HepG2 (cell line): ENCODE results near the gene PEPD. TPM values are rescaled to one million over a fixed set of nuclear protein-coding genes. Genes with fewer than 3 reads are reported as not detected.
A peak's percentile ranks its signal among the peaks of the same experiment; 100 is the strongest.

Experiments
- HMG20A ChIP-seq: IDR thresholded peaks from 2 replicates; pipeline ENCODE4 v1.6.1; 2016; ENCODE audit warnings: borderline replicate concordance
- KMT2A ChIP-seq: sonication (generic); formaldehyde crosslinking; IDR thresholded peaks from 2 replicates; pipeline ENCODE4 v1.4.0; 2020; ENCODE audit warnings: missing genetic modification reagents
- MBNL3 ChIP-seq: fragments of 250-450 bp; sonication (Bioruptor Pico); conservative IDR thresholded peaks from 2 replicates; pipeline ENCODE4 v1.8.0; 2022; ENCODE audit warnings: mild to moderate bottlenecking, inconsistent platforms
- MIER2 ChIP-seq: IDR thresholded peaks from 2 replicates; pipeline ENCODE4 v1.6.1; 2016; ENCODE audit warnings: missing biosample characterization, missing genetic modification reagents
- MYNN ChIP-seq: sonication (generic); formaldehyde crosslinking; IDR thresholded peaks from 2 replicates; pipeline ENCODE4 v1.4.0; 2020; ENCODE audit warnings: mild to moderate bottlenecking, low read depth, missing genetic modification reagents
- NCOA5 ChIP-seq: sonication (generic); formaldehyde crosslinking; IDR thresholded peaks from 2 replicates; pipeline ENCODE4 v1.4.0; 2020; ENCODE audit warnings: missing genetic modification reagents
- NKX3-1 ChIP-seq: sonication (generic); formaldehyde crosslinking; IDR thresholded peaks from 2 replicates; pipeline ENCODE4 v1.5.0; 2020; ENCODE audit warnings: missing genetic modification reagents
- SMARCC2 ChIP-seq: fragments of 450-650 bp; IDR thresholded peaks from 2 replicates; pipeline ENCODE4 v1.6.1; 2017; ENCODE audit warnings: antibody characterized with exemption, mild to moderate bottlenecking
- TARDBP ChIP-seq: sonication (generic); formaldehyde crosslinking; IDR thresholded peaks from 2 replicates; pipeline ENCODE4 v1.8.0; 2022; ENCODE audit warnings: mild to moderate bottlenecking, missing genetic modification reagents
- TBL1XR1 ChIP-seq: fragments of 150-350 bp; IDR thresholded peaks from 2 replicates; pipeline ENCODE4 v1.6.1; 2014; ENCODE audit warnings: borderline replicate concordance, low read length; ENCODE audit not compliant: partially characterized antibody
- TERF1 ChIP-seq: sonication (generic); formaldehyde crosslinking; IDR thresholded peaks from 2 replicates; pipeline ENCODE4 v1.8.0; 2022; ENCODE audit warnings: mild to moderate bottlenecking, missing genetic modification reagents, moderate library complexity
- ZKSCAN5 ChIP-seq: sonication (generic); formaldehyde crosslinking; IDR thresholded peaks from 2 replicates; pipeline ENCODE4 v1.5.1; 2020; ENCODE audit warnings: mild to moderate bottlenecking, missing genetic modification reagents
- ZNF143 ChIP-seq: sonication (generic); formaldehyde crosslinking; IDR thresholded peaks from 2 replicates; pipeline ENCODE4 v1.4.0; 2020; ENCODE audit warnings: missing genetic modification reagents
- ZNF24 ChIP-seq: fragments of 450-650 bp; IDR thresholded peaks from 2 replicates; pipeline ENCODE4 v1.6.1; 2017; ENCODE audit warnings: antibody characterized with exemption, mild to moderate bottlenecking
- ZNF292 ChIP-seq: sonication (generic); formaldehyde crosslinking; IDR thresholded peaks from 2 replicates; pipeline ENCODE4 v1.8.1; 2022; ENCODE audit warnings: mild to moderate bottlenecking, low read depth, missing genetic modification reagents, borderline replicate concordance
- ZNF513 ChIP-seq: sonication (generic); formaldehyde crosslinking; conservative IDR thresholded peaks from 2 replicates; pipeline ENCODE4 v1.5.0; 2020; ENCODE audit warnings: missing genetic modification reagents
- ZNF550 ChIP-seq: sonication (generic); formaldehyde crosslinking; IDR thresholded peaks from 2 replicates; pipeline ENCODE4 v1.4.0; 2020; ENCODE audit warnings: mild to moderate bottlenecking, missing genetic modification reagents, borderline replicate concordance
- ZNF557 ChIP-seq: sonication (generic); formaldehyde crosslinking; IDR thresholded peaks from 2 replicates; pipeline ENCODE4 v1.4.0; 2020; ENCODE audit warnings: missing genetic modification reagents
- ZNF674 ChIP-seq: sonication (generic); formaldehyde crosslinking; IDR thresholded peaks from 2 replicates; pipeline ENCODE4 v1.5.0; 2020; ENCODE audit warnings: low read depth, mild to moderate bottlenecking, missing genetic modification reagents
- ZNF713 ChIP-seq: sonication (generic); formaldehyde crosslinking; IDR thresholded peaks from 2 replicates; pipeline ENCODE4 v1.4.0; 2020; ENCODE audit warnings: mild to moderate bottlenecking, missing genetic modification reagents
- polyA plus RNA-seq, 8 experiments: library from polyadenylated mRNA; depleted of rRNA in 3 of 8; stranded (reverse) in 7 of 8; unstranded in 1 of 8; fragments of >200 nt; fragmentation: Illumina TruSeq in 4 of 8; extraction: Trizol in 4 of 8; gene quantifications; 2 replicates each; pipeline versions ENCODE4 v1.2.1 to v1.2.3, GENCODE V29; 2011 to 2016; ENCODE audit warnings: low read depth in 4 of 8, missing spikeins in 1 of 8, mixed read lengths in 1 of 8; ENCODE audit not compliant: insufficient read depth in 1 of 8
- total RNA-seq, 5 experiments: library from RNA; depleted of rRNA; stranded (reverse); fragments of >200 nt; fragmentation: Illumina TruSeq; extraction: Trizol; gene quantifications; 2 replicates each; pipeline ENCODE4 v1.2.3, GENCODE V29; 2016; ENCODE audit warnings: low read depth in 1 of 5
- TF ChIP-seq, protein P1 (sequence below): sonication (generic); formaldehyde crosslinking; IDR thresholded peaks from 2 replicates; pipeline ENCODE4 v1.4.0; 2020; ENCODE audit warnings: missing genetic modification reagents, borderline replicate concordance
- TF ChIP-seq, protein P2 (sequence below): sonication (generic); formaldehyde crosslinking; IDR thresholded peaks from 2 replicates; pipeline ENCODE4 v1.4.0; 2020; ENCODE audit warnings: mild to moderate bottlenecking, missing genetic modification reagents, borderline replicate concordance

Gene PEPD
- total and polyA plus RNA-seq, 2 of the 13 experiments (the other 11 are each of a cell fraction or from before 2014, with no cell fraction given) = 60.7 to 75.1 TPM

GRCh38 chr19:33373453-33374235 is 147.9 kb downstream of the PEPD start, which contains the start of gene CEBPG (continued):
- TF ChIP-seq TERF1 (no peak), MBNL3 (CRISPR knock-in tag) (no peak), TBL1XR1 (no peak), ZNF292 (CRISPR knock-in tag) (no peak), NKX3-1 (CRISPR knock-in tag) (peak; percentile 48; the same call in 1 of the 2 replicates), ZNF143 (CRISPR knock-in tag) (peak; percentile 29; the same call in 1 of the 2 replicates), HMG20A (CRISPR knock-in tag) (no peak), ZNF713 (CRISPR knock-in tag) (no peak), ZNF557 (CRISPR knock-in tag) (no peak), ZNF24 (no peak), NCOA5 (CRISPR knock-in tag) (no peak), ZKSCAN5 (CRISPR knock-in tag) (no peak), ZNF513 (CRISPR knock-in tag) (no peak), KMT2A (CRISPR knock-in tag) (peak; percentile 65; the same call in 1 of the 2 replicates), ZNF550 (CRISPR knock-in tag) (no peak), MYNN (CRISPR knock-in tag) (no peak), TARDBP (no peak), SMARCC2 (no peak), MIER2 (CRISPR knock-in tag) (no peak), ZNF674 (CRISPR knock-in tag) (0 out of 2 replicates have a peak, but pooled peaks have one; percentile 8)
- TF ChIP-seq, protein P1, sequence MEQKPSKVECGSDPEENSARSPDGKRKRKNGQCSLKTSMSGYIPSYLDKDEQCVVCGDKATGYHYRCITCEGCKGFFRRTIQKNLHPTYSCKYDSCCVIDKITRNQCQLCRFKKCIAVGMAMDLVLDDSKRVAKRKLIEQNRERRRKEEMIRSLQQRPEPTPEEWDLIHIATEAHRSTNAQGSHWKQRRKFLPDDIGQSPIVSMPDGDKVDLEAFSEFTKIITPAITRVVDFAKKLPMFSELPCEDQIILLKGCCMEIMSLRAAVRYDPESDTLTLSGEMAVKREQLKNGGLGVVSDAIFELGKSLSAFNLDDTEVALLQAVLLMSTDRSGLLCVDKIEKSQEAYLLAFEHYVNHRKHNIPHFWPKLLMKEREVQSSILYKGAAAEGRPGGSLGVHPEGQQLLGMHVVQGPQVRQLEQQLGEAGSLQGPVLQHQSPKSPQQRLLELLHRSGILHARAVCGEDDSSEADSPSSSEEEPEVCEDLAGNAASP (CRISPR knock-in tag) = no peak
- TF ChIP-seq, protein P2, sequence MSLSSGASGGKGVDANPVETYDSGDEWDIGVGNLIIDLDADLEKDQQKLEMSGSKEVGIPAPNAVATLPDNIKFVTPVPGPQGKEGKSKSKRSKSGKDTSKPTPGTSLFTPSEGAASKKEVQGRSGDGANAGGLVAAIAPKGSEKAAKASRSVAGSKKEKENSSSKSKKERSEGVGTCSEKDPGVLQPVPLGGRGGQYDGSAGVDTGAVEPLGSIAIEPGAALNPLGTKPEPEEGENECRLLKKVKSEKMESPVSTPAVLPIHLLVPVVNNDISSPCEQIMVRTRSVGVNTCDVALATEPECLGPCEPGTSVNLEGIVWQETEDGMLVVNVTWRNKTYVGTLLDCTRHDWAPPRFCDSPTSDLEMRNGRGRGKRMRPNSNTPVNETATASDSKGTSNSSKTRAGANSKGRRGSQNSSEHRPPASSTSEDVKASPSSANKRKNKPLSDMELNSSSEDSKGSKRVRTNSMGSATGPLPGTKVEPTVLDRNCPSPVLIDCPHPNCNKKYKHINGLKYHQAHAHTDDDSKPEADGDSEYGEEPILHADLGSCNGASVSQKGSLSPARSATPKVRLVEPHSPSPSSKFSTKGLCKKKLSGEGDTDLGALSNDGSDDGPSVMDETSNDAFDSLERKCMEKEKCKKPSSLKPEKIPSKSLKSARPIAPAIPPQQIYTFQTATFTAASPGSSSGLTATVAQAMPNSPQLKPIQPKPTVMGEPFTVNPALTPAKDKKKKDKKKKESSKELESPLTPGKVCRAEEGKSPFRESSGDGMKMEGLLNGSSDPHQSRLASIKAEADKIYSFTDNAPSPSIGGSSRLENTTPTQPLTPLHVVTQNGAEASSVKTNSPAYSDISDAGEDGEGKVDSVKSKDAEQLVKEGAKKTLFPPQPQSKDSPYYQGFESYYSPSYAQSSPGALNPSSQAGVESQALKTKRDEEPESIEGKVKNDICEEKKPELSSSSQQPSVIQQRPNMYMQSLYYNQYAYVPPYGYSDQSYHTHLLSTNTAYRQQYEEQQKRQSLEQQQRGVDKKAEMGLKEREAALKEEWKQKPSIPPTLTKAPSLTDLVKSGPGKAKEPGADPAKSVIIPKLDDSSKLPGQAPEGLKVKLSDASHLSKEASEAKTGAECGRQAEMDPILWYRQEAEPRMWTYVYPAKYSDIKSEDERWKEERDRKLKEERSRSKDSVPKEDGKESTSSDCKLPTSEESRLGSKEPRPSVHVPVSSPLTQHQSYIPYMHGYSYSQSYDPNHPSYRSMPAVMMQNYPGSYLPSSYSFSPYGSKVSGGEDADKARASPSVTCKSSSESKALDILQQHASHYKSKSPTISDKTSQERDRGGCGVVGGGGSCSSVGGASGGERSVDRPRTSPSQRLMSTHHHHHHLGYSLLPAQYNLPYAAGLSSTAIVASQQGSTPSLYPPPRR (CRISPR knock-in tag) = no peak
